K562 (cell line): Measurements from ENCODE around the gene KRT28. TPM values are rescaled to one million over a fixed set of nuclear protein-coding genes. Genes with fewer than 3 reads are reported as not detected.

Experiments used
- BCL6 ChIP-seq: fragments of 250-450 bp; sonication (Bioruptor Pico); IDR thresholded peaks from 2 replicates; pipeline ENCODE4 v1.4.0; 2020
- FOXO4 ChIP-seq: fragments of 450-650 bp; formaldehyde crosslinking; IDR thresholded peaks from 2 replicates; pipeline ENCODE4 v1.4.0; 2020; ENCODE audit warnings: mild to moderate bottlenecking, moderate library complexity
- HSF4 ChIP-seq: fragments of 250-450 bp; sonication (Bioruptor Pico); IDR thresholded peaks from 2 replicates; pipeline ENCODE4 v2.1.2; 2022; ENCODE audit warnings: mild to moderate bottlenecking, moderate library complexity, borderline replicate concordance
- MGA ChIP-seq: fragments of 450-650 bp; IDR thresholded peaks from 2 replicates; pipeline ENCODE4 v1.6.1; 2016; ENCODE audit warnings: mild to moderate bottlenecking, moderate library complexity
- NR2C1 ChIP-seq, 2 experiments: fragments of 450-650 bp; IDR thresholded peaks; 2 replicates each; pipeline ENCODE4 v1.6.1; 2017; ENCODE audit warnings: mild to moderate bottlenecking in 2 of 2, antibody characterized with exemption in 1 of 2, inconsistent platforms in 1 of 2, missing compliant biosample characterization in 1 of 2, missing genetic modification characterization in 1 of 2
- POLR2B ChIP-seq: fragments of 450-650 bp; IDR thresholded peaks from 2 replicates; pipeline ENCODE4 v1.6.1; 2018; ENCODE audit warnings: low read depth; ENCODE audit not compliant: partially characterized antibody
- POLR2G ChIP-seq: fragments of 200-400 bp; formaldehyde crosslinking; IDR thresholded peaks from 2 replicates; pipeline ENCODE4 v1.6.1; 2017; ENCODE audit warnings: low read depth, mild to moderate bottlenecking, antibody characterized with exemption, low read length, moderate library complexity
- RAD21 ChIP-seq, 2 experiments: fragments of 250-450 bp in 1 of 2; fragments of 450-650 bp in 1 of 2; sonication (Bioruptor Pico) in 1 of 2; formaldehyde crosslinking in 1 of 2; IDR thresholded peaks in 1 of 2; conservative IDR thresholded peaks in 1 of 2; 2 replicates each; pipeline versions ENCODE4 v1.4.0 to v1.8.0; 2020 to 2022; ENCODE audit warnings: mild to moderate bottlenecking in 2 of 2, moderate library complexity in 1 of 2
- TARDBP ChIP-seq: fragments of 450-650 bp; IDR thresholded peaks from 2 replicates; pipeline ENCODE4 v1.6.1; 2016
- TCFL5 ChIP-seq: fragments of 250-450 bp; sonication (Bioruptor Pico); conservative IDR thresholded peaks from 2 replicates; pipeline ENCODE4 v1.6.1; 2021; ENCODE audit warnings: mild to moderate bottlenecking, moderate library complexity, matching md5 sums
- ZNF197 ChIP-seq: fragments of 200-800 bp; sonication (Bioruptor generic); IDR thresholded peaks from 2 replicates; pipeline ENCODE4 v1.6.1; 2016; ENCODE audit warnings: low read depth, missing genetic modification characterization, missing compliant biosample characterization
- ZNF77 ChIP-seq: fragments of 250-450 bp; sonication (Bioruptor Pico); IDR thresholded peaks from 2 replicates; pipeline ENCODE4 v1.5.0; 2020
- polyA plus RNA-seq, 8 experiments: library from polyadenylated mRNA; depleted of rRNA in 4 of 8; stranded (reverse) in 5 of 8; unstranded in 3 of 8; fragments of >200 nt; fragmentation: Nextera tagmentation in 2 of 8; fragmentation: Illumina TruSeq in 1 of 8; extraction: Ambion mirVana in 2 of 8; extraction: Trizol in 1 of 8; gene quantifications; 2 replicates each; pipeline versions ENCODE4 v1.2.1 to v1.2.3, GENCODE V29; 2011 to 2014; ENCODE audit warnings: inconsistent platforms in 1 of 8, missing spikeins in 1 of 8
- total RNA-seq, 7 experiments: library from RNA; depleted of rRNA in 6 of 7; stranded (reverse); fragments of >200 nt in 6 of 7; fragmentation: Illumina TruSeq in 2 of 7; extraction: Trizol in 2 of 7; gene quantifications; 2 replicates each; pipeline versions ENCODE4 v1.2.1 to v1.2.3, GENCODE V29; 2011 to 2021; ENCODE audit warnings: low replicate concordance in 1 of 7
- TF ChIP-seq, protein P1 (sequence below): fragments of 250-450 bp; sonication (Bioruptor Pico); IDR thresholded peaks from 2 replicates; pipeline ENCODE4 v1.8.0; 2021; ENCODE audit warnings: moderate library complexity, mild to moderate bottlenecking, inconsistent platforms

KRT28 gene
- total and polyA plus RNA-seq, 9 of the 15 experiments (the other 6 are each of a cell fraction or from before 2014, with no cell fraction given) = not detected

- 0 out of 2 replicates have a peak, but pooled peaks have one; percentile 6 for TF ChIP-seq MGA
- TF ChIP-seq ZNF77 (CRISPR knock-in tag) = no peak
- TF ChIP-seq TARDBP = no peak
- TF ChIP-seq BCL6 = no peak
- no peak for TF ChIP-seq RAD21 (CRISPR knock-in tag; conservative IDR thresholded peaks at IDR 0.05 in 1 of 2, IDR thresholded peaks at IDR 0.05 in 1 of 2)
- 0 out of 2 replicates have a peak, but pooled peaks have one; percentile 32 for TF ChIP-seq POLR2G
- 0 out of 2 replicates have a peak, but pooled peaks have one; percentile 6 for TF ChIP-seq ZNF197
- TF ChIP-seq TCFL5 (CRISPR knock-in tag) = no peak
- TF ChIP-seq, protein P1, sequence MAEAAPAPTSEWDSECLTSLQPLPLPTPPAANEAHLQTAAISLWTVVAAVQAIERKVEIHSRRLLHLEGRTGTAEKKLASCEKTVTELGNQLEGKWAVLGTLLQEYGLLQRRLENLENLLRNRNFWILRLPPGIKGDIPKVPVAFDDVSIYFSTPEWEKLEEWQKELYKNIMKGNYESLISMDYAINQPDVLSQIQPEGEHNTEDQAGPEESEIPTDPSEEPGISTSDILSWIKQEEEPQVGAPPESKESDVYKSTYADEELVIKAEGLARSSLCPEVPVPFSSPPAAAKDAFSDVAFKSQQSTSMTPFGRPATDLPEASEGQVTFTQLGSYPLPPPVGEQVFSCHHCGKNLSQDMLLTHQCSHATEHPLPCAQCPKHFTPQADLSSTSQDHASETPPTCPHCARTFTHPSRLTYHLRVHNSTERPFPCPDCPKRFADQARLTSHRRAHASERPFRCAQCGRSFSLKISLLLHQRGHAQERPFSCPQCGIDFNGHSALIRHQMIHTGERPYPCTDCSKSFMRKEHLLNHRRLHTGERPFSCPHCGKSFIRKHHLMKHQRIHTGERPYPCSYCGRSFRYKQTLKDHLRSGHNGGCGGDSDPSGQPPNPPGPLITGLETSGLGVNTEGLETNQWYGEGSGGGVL (CRISPR knock-in tag) = no peak
- TF ChIP-seq HSF4 (CRISPR knock-in tag) = no peak
- no peak for TF ChIP-seq FOXO4 (CRISPR knock-in tag)
- TF ChIP-seq POLR2B = peak; percentile 17
- no peak for TF ChIP-seq NR2C1 (IDR thresholded peaks at IDR 0.05)
- no peak for TF ChIP-seq NR2C1 (tag; IDR thresholded peaks at IDR 0.05)
Measured at GRCh38 chr17:40828454-40829044, 28.8 kb upstream of the KRT28 start (continued).
